ENCODE results near the gene ZNF124.
A peak's percentile ranks its signal among the peaks of the same experiment; 100 is the strongest.
"Not testable (repeated sequence)": the region's sequence is repeated elsewhere in the genome, so short reads cannot be mapped to it uniquely, and the experiment has no call there.

The ZNF124 gene

DNA sequence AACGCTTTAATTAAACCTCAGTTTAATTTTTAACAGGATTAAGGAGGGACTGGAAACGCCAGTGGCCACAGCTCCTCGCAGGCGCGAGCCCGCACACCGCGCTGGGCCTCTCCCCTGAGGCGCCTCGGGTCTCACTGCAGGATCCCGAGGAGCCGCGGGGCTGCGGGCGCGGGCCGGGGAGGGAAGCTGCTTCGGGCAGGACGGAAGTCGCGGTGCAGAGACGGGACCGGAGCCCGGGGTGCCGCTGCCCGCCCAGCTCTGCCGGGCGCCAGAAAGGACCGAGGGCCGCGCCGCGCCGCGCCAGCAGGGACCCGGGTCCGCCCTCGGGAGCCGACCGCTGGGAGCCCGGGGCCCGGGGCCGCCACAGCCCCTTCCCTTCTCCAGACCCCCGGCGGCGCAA lies 377 bp downstream of the ZNF124 start:
- not testable (repeated sequence) for DNase-seq

DNA sequence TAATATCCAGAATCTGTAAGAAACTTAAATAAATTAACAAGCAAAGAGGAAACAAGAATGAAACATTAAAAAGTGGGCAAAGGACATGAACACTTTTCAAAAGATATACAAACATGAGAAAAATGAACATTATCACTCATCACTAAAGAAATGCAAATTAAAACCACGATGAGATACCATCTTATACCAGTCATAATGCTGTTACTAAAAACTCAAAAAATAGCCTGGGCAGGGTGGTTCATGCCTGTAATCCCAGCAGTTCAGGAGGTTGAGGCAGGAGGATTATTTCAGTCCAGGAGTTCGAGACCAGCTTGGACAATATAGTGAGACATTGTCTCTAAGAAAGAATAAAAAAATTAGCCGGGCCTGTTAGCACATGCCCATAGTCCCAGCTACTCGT lies 6.1 kb downstream of the ZNF124 start:
- DNase-seq = no peak

- DNase-seq = no peak
These were observed 7.1 kb downstream of the ZNF124 start for GRCh38 chr1:247164694-247165093.

- no peak for DNase-seq
These were observed 15.0 kb downstream of the ZNF124 start for GRCh38 chr1:247156787-247157232.

DNA sequence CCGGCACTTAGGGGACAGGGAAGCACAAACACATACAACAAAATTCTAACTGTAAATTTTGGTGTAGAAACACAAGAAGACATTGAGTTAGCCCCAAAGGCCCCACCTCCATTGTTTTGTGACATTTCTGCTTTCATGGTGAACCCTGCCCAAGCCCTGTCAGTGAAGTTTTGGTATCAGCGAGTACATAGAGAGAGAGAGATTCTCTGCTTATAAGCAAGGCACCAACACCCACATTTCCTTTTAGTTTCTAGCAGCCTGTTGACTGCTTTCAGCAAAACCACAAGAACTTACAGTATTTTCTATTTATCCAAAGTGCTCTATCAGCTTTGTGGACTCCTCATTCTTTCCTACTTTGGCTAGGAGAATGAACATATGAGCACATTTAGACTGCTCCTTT lies 24.0 kb downstream of the ZNF124 start:
- DNase-seq = no peak

GRCh38 chr1:247147120-247147519 lies 24.7 kb downstream of the ZNF124 start:
- not testable (repeated sequence) for DNase-seq

DNA sequence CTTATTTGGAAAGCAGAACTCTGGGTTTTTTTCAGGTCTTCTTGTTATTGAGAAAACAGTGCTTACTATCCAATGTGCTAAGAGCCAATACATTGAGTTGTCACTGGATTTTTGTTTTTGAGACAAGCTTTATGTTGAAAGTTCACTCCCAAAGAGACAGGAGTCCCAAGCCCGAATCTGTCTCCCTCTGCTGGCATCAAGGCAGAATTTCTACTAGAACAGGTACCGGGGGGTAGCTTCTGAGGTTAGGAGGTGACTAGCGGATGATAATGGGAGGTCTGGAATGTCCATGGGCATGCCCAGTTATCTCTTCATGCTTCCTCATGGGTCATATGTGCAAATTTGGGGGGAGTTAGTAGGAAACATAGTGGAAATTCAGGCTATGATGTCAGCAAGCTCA lies 25.1 kb downstream of the ZNF124 start:
- no peak for DNase-seq

GRCh38 chr1:247145279-247145678 lies 26.5 kb downstream of the ZNF124 start:
- DNase-seq = no peak

DNA sequence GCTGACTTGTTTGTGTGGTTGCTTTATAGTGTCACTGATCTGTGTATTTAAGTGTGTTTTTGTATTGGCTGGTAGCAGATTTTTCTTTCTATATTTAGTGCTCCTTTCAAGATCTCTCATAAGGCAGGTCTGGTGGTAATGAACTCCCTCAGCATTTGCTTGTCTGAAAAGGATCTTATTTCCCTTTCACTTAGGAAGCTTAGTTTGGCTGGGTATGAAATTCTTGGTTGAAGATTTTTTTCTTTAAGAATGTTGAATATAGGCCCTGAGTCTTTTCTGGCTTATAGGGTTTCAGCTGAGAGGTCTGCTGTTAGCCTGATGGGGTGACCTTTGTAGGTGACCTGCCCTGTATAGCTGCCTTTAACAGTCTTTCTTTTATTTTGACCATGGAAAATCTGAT lies 32.3 kb downstream of the ZNF124 start:
- DNase-seq = not testable (repeated sequence)

DNA sequence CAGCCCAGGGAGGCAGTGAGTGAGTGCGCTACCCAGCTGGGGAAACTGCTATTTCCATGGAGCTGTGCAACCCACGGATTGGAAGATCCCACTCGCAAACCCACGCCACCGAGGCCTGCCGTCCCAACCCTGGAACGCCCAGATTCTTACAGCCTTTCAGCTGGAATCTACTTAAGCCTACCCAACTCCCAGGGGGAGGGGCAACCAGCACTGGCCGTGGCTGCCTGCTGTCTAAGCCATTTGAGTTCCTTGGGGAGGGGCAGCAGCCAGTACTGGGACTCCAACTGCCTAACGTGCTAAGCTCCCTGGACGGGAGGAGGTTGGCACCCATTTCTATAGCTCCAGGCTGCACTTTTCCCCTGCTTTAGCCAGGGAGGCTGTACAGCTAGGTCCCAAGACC lies 40.6 kb downstream of the ZNF124 start:
- no peak for DNase-seq

GRCh38 chr1:247127519-247128282 lies 44.1 kb downstream of the ZNF124 start:
- DNase-seq = not testable (repeated sequence)

DNA sequence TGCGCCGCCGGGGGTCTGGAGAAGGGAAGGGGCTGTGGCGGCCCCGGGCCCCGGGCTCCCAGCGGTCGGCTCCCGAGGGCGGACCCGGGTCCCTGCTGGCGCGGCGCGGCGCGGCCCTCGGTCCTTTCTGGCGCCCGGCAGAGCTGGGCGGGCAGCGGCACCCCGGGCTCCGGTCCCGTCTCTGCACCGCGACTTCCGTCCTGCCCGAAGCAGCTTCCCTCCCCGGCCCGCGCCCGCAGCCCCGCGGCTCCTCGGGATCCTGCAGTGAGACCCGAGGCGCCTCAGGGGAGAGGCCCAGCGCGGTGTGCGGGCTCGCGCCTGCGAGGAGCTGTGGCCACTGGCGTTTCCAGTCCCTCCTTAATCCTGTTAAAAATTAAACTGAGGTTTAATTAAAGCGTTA lies 45.2 kb downstream of the ZNF124 start:
- DNase-seq = not testable (repeated sequence)

DNA sequence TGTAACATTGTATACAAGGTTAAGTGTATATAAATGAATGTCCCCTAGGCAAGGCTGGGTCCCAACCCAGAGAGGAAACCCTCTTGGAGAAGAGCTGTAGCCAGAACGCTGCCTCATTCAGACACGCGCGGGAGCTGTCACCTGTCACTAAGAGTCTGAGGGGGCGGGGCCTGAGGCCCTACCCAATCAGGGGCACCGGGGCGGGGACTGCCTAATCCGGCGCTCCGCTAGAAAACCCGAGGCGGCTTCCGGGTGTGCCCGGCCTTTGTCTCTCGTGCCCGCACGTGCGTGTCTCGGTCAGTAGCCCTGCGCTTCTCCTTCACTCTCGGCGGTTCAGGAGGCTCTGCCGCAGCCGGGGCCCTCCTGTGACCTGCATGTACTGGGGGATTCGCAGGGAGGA lies 45.7 kb downstream of the ZNF124 start:
- DNase-seq = not testable (repeated sequence)

DNA sequence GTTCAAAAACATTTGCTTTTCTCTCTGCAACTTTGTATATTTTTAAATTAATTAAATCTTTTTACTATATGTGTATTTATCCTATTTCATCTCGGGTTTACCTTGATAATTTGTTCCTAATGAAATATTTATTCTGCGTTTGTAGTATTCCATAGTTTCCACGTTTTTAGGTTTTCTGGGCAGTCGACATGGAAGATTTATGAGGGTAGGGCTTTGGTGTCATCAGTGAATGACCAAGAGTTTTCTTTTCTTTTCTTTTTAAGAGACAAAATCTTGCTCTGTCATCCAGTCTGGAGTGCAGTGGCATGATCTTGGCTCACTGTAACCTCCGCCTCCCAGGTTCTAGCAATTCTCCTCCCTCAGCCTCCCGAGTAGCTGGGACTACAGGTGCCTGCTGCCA lies 50.4 kb downstream of the ZNF124 start:
- no peak for DNase-seq

- not testable (repeated sequence) for DNase-seq
These were observed 51.5 kb downstream of the ZNF124 start for GRCh38 chr1:247120408-247120668.

DNA sequence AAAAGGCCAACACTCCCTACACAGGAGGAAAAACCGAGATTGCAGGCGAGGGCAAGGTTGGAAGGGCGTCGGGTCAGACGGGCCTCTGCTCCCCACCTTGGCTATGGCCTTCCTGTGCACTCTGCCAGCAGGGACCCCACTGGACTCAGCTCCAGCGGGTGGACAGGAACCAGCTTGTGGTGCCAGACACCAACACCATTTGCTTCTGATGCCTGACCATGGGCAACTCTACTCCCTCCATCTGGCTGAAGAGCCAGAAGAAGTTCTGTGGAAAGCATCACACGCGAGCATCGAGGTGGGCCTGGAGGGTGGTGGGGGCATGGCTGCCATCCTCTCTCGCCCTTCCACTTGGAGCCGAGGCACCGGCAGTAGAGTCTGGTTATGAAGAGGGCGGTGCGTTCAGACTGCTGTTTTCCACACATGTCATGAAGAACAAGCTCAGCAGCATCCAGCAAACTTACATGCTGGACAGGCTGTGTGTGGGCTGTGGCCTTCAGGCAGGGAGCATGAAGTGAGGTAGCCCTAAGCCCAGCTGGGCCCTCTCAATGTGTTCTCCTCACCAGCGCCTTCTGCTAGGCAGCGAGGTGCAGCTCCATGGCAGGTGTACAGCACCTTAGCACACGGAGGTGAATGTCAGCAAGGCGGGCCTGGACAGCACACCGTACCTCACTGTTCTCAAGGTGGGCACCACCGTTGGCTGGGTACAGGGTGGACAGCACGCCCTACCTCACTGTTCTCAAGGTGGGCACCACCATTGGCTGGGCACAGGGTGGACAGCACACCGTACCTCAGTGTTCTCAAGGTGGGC lies 52.0 kb downstream of the ZNF124 start:
- DNase-seq = no peak

GRCh38 chr1:247118946-247119446 lies 52.8 kb downstream of the ZNF124 start:
- DNase-seq = no peak

DNA sequence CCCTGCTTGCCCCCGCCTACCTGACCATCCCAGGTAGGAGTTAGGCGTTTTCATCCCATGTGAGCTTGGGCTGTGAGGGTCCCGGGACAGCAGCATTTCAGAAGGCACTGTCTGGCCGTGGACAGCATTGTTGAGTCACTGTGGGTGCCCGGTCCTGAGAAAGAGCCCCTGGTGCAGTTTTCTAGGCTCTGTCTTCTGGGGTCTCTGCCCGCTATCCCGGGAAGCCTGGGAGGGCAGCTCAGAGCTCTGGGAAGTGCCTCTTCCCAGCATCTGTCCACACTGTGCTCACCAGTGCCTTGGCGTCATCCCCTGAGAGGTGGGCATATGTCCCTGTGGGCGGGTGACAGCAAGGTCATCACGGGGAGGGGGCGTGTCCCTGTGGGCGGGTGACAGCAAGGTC lies 56.3 kb downstream of the ZNF124 start:
- DNase-seq = no peak

DNA sequence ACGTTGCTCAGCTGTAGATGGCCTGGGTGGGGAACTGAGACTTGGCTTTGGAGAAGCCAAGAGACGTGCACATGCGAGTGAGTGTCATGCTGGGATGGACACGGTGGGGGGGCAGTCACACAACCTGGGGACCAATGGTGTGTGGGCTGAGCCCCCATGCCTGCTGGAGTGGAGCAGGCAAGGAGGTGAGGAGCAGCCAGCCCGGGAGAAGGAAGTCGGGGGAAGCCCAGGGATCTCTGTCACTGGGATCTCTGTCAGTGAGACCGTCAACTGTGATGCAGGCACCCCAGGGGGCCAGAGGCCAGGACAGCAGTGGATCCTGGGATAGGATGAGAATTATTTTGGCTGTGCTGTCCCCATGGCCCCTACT lies 56.7 kb downstream of the ZNF124 start:
- no peak for DNase-seq

DNA sequence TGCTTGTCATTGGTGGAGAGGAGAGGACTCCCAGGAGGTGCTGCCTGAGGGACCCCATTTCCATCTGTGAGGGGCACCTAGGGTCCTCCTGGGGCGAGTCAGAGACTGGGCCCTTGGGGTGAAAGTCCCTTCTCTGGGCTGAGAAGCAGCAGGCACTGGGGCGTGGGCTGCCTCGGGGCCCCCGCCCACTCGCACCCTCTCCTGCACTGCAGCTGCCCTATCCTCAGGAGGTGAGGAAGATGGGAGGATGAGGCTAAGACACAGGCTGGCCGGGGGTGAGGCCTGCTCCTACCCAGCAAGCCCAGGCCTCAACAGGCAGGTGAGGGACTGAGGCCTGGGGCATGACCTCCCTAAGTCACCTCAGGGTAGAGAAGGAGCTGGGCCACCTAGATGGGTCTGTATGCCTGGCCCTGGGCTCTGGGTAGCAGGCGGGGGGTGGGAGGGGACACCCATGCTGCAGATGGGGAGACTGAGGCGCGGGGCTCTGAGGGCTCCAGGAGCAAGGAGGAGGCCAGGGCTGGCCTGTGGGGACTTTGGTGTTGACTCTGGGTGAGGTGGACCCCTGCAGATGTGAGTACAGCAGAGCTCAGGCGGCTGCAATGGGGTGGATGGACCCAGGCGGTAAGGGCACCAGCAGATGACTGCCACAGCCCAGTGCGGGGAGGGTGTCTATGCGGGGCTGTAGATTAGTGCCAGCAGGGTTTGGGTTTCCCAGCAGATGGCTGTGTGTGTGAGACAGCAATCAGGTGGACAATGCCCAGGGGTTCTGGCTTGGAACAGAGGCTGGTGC lies 57.3 kb downstream of the ZNF124 start:
- no peak for DNase-seq

GRCh38 chr1:247113733-247114271 lies 58.0 kb downstream of the ZNF124 start:
- DNase-seq = no peak

DNA sequence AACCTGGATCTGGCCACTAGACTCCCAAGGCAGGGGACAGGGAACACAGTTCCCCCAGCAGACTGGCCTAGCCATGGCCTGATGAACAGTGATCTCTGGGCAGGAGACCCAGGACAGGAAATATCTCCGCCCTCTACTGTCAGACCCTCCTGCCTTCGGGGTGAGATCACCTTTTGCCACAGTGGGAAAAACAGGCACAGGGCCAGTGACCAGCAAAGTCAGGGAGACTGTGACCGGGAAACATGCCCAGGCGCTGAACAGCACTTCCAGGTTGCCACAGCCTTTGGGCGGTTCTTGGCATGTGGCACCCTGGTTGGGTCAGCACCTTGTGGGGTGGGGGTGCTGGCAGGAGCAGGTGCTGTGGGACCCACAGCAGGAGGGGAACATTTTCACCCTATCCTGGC lies 58.7 kb downstream of the ZNF124 start:
- peak; percentile 44 for DNase-seq

DNA sequence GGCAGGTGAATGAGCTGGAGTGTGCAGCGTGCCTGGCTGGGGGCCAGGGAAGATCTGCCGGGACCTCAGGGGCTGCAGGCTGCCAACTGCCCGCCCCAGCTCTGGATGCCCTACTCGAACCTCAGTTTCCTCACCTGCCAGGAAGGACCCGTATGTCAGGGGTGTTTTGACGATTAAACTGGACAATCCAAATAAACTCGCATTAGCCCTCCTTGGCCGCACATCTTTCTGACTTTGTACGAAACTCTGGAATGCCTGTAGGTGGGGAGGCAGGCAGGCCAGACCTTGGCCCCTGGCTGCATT lies 59.4 kb downstream of the ZNF124 start:
- no peak for DNase-seq
